HG02973 (cell line): ENCODE measurements around the gene OSBPL7.

Experiments used
- ATAC-seq: cut with Tn5 transposase; IDR thresholded peaks from one replicate; pipeline ENCODE4 v1.9.1; 2021; ENCODE audit warnings: moderate library complexity; ENCODE audit not compliant: unreplicated experiment

OSBPL7 gene, protein sequence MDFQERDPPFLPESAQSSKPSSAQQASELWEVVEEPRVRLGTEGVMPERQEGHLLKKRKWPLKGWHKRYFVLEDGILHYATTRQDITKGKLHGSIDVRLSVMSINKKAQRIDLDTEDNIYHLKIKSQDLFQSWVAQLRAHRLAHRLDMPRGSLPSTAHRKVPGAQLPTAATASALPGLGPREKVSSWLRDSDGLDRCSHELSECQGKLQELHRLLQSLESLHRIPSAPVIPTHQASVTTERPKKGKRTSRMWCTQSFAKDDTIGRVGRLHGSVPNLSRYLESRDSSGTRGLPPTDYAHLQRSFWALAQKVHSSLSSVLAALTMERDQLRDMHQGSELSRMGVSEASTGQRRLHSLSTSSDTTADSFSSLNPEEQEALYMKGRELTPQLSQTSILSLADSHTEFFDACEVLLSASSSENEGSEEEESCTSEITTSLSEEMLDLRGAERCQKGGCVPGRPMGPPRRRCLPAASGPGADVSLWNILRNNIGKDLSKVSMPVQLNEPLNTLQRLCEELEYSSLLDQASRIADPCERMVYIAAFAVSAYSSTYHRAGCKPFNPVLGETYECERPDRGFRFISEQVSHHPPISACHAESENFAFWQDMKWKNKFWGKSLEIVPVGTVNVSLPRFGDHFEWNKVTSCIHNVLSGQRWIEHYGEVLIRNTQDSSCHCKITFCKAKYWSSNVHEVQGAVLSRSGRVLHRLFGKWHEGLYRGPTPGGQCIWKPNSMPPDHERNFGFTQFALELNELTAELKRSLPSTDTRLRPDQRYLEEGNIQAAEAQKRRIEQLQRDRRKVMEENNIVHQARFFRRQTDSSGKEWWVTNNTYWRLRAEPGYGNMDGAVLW

DNA sequence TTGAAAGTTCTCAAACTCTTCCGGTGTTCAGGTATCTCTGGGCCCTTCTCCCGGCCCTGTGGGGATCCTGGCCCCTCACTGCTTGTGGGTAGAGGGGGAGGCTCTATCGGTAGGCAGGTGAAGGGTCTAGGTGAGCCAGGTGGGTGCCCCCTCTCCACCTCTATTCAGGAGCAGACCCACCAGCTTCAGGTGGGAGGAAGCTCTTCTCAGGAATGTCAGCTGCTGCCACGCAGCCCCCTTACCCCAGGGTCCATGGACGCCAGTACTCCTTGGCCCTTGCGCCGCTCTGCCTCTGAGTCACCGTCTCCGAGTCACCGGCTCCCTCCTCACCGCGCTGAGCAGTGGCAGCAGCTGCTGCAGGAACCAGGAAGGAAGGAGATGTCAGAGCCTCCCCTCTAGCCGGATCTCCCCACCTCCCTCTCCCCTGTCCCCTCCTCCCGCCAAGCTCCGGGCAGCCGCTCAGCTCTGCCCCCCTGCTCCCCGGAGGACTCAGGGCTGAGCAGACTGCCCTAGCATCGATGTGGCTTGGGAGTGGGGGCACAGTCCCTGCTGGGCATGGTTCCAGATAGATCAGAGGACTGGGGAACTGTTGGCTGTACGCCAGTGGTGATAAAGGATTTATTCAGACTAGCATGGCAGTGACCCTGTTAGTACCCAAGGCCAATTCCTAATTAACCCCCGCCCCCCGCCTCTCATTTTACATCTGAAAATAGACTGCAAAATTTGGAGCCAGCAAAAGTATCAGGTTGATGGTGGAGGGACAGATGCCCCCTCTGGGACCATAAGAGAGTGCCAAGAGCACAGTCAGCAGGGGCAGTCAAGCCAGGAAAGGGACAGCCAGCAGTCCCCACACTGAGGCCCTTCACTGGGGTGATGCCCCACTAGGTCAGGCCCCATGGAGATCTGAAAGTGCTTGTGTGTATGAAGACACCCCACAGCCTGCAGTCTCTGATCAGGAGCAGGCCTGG is at the start of gene OSBPL7:
OSBPL7 (minus strand) TSS at position 371 of the 968 bp plus-strand sequence. CDS start 1,516 bp downstream, outside the sequence.
- peak; percentile 73 for ATAC-seq

GRCh38 chr17:47871048-47871447 is 49.5 kb upstream of the OSBPL7 start:
- no peak for ATAC-seq

DNA sequence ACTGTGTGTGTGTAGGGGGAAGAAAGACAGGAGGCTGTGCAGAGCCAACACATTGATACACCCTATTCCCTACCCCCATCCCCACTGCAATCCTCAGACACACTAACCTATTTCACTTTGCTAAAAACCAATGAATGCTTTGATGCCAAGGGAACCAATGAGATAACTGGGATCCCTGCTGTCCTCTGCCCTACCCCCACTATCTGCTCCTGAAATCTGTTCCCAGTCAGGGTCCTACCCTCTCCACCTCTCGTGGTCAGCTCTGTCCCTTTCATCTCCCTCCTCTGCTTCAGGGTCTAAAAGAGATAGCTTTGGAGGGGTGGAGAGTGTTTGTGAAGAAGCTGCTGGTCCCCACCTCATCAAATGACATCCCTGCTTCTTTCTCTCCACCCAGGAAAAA is 48.5 kb upstream of the OSBPL7 start:
- ATAC-seq: no peak

DNA sequence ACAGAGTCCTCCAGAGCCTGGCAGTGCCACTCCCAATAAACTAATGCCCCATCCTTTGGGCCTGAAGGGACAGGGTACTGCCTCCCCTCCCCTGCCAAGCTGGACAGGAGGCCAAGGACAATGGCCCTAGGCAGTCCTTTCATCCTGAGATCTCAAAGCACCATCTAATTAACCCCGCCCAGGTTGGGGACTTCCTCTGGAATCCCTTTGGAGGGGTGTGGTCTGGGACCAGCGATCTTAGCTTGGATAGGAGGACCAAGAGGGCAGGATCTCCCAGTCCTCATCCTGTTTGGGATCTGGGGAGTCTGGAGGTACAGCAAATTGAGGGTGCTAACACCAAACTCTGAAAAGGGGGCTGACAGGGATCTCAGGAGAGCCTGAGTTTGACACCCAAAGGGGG is 47.5 kb upstream of the OSBPL7 start:
- ATAC-seq: no peak

- ATAC-seq: no peak
These were observed 46.4 kb upstream of the OSBPL7 start for GRCh38 chr17:47867813-47868533.

- no peak for ATAC-seq
These were observed 45.3 kb upstream of the OSBPL7 start for GRCh38 chr17:47866941-47867340.

GRCh38 chr17:47864791-47865216 is 43.2 kb upstream of the OSBPL7 start:
- no peak for ATAC-seq

DNA sequence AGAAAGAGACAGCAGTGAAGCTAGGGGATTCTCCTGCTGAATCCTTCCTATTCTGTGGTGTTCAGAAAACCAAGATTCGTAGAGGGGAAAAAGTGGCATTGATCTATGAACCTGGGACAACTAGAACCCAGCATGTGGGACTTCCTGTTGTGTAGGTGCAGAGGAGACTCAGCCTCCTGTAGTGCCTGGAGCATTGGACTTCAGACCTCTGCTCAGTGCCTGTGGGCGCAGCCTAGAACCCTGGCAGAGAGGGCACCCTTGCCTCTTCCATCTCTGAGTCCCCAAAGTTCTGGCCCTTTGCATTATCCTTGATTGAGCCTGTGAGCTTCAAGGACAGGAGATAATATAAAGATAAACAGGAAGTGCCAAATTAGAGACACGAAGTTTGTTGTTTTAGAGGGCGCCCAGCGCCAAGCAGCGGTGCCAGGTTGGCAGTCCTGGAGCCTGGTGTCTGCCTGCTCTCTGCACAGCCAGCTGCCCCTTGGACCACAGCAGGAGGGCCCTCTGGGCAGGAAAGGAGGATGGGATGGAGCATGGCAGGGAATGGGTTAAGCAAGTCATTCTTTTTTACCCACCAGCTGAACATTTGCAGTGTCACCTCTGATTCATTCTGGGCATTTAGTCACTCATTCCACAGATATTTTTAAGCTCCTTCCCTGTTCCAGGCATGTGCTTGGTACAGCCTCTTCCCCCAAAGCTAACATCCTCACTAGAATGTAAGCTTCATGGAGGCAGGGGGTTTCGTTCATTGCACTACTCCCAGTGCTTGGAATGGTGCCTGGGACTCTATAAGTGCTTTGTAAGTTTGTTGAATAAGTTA is 41.2 kb upstream of the OSBPL7 start:
- no peak for ATAC-seq

GRCh38 chr17:47860386-47860785 is 38.8 kb upstream of the OSBPL7 start:
- no peak for ATAC-seq

GRCh38 chr17:47857551-47858455 is 36.2 kb upstream of the OSBPL7 start:
- no peak for ATAC-seq

DNA sequence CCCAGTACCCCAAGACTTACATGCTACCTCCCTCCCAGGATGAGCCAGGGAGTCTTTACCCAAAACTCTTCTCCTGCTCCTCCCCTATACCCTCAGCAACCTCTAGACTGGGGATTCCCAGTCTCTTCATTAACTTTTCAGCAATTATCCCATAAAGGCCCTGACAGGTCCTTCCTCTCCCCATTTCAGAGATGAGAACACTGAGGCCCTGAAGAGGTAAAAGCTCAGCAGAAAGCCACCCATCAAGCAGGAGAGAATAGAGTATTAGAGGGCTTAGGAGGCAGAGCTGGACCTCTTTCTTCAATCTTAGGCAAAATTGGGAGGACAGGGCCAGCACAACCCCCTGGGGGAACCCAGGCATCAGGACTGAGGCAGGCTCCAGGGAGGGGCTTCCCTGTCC is 35.2 kb upstream of the OSBPL7 start:
- ATAC-seq: no peak

- no peak for ATAC-seq
These were observed 34.1 kb upstream of the OSBPL7 start for GRCh38 chr17:47855737-47856136.

- ATAC-seq: no peak
These were observed 32.0 kb upstream of the OSBPL7 start for GRCh38 chr17:47853616-47854015.

GRCh38 chr17:47852113-47852949 is 30.7 kb upstream of the OSBPL7 start:
- no peak for ATAC-seq

- ATAC-seq: no peak
These were observed 30.1 kb upstream of the OSBPL7 start for GRCh38 chr17:47851764-47852112.

- ATAC-seq: no peak
These were observed 29.3 kb upstream of the OSBPL7 start, which contains the start of gene SP6 for GRCh38 chr17:47850692-47851573. Gene SP6, minus strand, starts transcription at chr17:47851163. Its CDS starts 2,734 bp downstream, at chr17:47848429.

DNA sequence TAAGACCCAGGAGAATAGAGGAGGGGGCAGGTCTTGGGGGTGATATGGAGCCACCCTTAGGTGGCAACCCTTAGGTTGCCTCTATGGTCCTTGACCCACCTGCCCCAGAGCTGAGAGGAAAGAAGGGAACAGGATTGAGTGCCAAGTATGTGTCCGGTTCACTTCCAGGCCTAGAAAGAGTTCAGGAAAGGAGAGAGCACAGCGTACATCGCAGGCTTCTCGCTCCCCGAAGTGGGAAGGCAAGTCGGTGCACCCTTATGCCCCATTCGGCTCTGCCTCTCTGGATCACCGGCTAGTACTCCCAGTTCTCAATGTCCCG is 28.7 kb upstream of the OSBPL7 start:
- ATAC-seq: no peak
